ENCODE data around the gene PHACTR1.

The PHACTR1 gene

DNA sequence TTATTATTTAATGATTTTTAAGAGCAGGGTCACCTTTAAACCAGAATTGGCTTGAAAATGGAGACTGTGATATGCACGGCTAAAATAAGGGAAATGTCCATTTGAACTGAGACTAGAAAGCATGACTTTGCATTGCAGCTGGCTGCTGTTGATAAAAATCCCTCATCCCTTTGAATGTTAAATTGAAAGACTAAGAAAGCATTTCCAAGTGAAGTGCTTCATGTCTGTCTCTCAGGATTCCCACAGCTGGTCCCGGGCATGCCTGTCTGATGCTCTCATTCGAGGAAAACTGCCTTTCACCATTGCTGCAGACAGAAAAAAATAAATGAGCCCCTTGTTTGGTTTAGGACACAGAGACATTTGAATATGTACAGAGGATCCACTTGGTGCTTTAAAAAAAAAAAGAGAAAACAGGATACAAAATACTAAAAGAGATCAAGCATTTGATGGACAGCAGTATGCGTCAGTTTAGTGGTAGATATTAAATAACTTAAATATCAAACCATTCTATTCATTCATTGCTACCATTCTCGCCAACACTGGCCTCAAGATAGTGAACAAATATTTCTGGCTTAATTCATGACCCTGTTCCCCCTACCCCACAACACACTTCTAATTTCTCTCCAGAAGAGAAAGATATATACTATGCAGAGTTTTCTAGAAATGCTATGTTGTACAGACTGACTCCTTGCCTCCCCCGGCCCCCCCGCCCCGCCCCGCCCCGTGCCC, 556.8 kb downstream of the PHACTR1 start:
- DNase-seq (ENCODE audit: insufficient read length, low spot score) (no peak), FAIRE-seq (peak; percentile 8)

- DNase-seq (ENCODE audit: insufficient read length, low spot score): no peak
- FAIRE-seq: peak; percentile 89
Observed at GRCh38 chr6:13273931-13274706, 557.6 kb downstream of the PHACTR1 start.

- no peak for DNase-seq (ENCODE audit: insufficient read length, low spot score)
- FAIRE-seq: no peak
Observed at GRCh38 chr6:13274707-13275434, 558.3 kb downstream of the PHACTR1 start.

DNA sequence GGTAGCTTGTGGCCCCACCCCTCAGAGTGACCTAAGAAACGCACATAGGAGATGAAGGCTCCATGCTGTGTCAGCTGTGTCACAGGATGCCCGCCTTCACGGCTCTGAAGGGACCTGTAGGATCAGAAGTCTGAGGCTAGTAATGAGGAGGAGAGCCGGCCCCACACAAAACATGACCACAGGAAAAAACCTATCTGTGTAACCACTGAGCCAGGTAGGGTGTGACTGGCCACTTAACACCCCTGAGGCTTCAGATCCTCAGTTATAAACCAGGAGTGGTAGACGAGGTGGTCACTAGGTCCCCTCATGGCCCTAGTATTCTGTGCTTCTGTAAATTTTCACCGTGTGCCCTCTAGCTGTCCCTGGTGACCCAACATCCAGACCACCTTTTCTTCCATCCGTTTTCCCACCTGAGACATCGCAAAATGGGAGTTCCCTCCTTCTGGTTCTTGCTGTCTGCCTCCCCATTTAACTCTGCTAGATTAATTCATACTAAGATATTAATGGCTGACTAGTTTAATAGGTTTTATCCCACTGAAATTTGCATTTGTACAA, 558.9 kb downstream of the PHACTR1 start:
- FAIRE-seq (peak; percentile 88), DNase-seq (ENCODE audit: insufficient read length, low spot score) (no peak)

GRCh38 chr6:13277231-13277630, 560.7 kb downstream of the PHACTR1 start:
- FAIRE-seq (no peak), DNase-seq (ENCODE audit: insufficient read length, low spot score) (no peak)

DNA sequence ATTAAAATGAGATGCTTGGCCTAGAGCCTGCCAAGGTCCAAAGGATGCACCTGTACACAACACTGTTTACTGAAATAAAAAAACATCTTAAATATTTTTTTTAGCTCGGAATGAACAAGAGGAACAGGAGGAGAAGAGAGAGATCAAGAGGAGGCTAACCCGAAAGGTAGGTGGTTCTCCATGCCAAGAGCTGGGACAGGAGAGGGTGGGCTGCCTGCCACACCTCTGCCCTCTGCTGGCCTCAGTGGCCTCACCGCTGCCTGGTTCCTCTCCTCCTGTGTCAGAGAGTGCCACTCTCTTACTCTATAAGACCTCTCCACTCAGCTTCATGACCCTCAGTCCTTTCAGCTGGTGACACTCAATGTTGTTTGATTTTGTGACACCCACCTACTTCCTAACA, 561.6 kb downstream of the PHACTR1 start:
- no peak for DNase-seq (ENCODE audit: insufficient read length, low spot score)
- FAIRE-seq: no peak

GRCh38 chr6:13278991-13279390, 562.4 kb downstream of the PHACTR1 start:
- FAIRE-seq (no peak), DNase-seq (ENCODE audit: insufficient read length, low spot score) (no peak)

DNA sequence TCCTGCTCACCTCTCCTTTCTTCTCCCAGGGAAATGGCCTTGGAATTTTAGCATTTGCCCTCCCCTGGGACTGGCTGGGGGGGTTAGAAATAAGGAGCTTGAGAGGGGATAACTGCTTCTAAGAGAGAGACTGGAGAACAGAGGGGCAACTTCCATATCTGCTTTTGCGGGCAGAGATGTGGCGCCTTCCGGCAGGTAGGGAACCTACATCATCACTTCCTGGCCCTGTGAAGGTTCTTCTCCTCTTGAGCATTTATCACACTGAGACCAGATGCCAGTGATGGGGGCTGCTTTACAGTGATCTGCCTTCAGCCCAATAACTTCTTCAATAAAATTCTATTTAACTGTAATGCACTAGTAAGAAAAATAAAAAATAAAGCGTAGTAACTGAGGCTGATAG, 563.7 kb downstream of the PHACTR1 start:
- DNase-seq (ENCODE audit: insufficient read length, low spot score): no peak
- FAIRE-seq: no peak

GRCh38 chr6:13281686-13282085, 565.1 kb downstream of the PHACTR1 start:
- no peak for FAIRE-seq

GRCh38 chr6:13282393-13283069, 566.0 kb downstream of the PHACTR1 start:
- no peak for FAIRE-seq
- no peak for DNase-seq (ENCODE audit: insufficient read length, low spot score)

More at GRCh38 chr6:13281686-13282085, 565.1 kb downstream of the PHACTR1 start:
- DNase-seq (ENCODE audit: insufficient read length, low spot score): no peak

GRCh38 chr6:13283331-13283730, 566.8 kb downstream of the PHACTR1 start:
- DNase-seq (ENCODE audit: insufficient read length, low spot score): no peak
- no peak for FAIRE-seq

DNA sequence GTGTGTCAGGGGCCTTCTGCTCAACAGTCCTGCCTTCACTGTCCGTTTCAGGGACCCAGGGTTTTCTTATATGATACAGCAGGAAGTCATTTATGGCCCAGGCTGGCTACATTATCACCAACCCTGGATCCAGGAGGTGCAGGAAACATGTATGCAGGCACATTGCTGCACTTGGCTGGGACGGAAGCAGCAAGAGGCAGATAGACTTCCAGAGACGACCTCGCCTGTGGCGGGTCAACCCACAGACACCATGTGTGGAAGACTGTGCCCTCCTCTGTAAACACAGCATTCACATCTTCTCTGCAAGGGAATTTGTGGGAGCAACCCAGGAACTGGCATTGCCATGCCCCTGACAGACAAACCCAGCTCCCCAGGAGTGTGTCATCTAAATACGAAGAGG, 568.1 kb downstream of the PHACTR1 start:
- no peak for DNase-seq (ENCODE audit: insufficient read length, low spot score)

DNA sequence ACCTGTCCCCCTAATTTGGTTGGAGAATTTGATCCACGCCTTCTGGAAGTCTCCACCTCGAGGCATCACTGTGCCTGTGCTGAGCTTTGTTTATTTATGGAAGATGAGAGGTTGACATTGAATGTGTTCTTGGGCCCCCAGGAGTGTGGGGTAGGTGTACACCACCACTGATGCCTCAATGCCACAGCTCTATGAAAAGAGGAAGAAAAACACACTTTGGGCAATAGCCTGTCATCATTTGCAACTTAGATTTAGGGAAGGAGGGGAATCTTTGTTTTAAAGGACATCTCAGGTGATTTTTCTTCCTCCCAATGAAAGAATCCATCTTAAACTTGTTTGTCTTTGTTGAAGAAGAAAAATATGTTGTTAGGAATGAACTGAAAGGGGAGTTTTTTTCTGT, 569.1 kb downstream of the PHACTR1 start:
- peak; percentile 14 for FAIRE-seq
- no peak for DNase-seq (ENCODE audit: insufficient read length, low spot score)

More for the DNA sequence above, 568.1 kb downstream of the PHACTR1 start:
- no peak for FAIRE-seq

DNA sequence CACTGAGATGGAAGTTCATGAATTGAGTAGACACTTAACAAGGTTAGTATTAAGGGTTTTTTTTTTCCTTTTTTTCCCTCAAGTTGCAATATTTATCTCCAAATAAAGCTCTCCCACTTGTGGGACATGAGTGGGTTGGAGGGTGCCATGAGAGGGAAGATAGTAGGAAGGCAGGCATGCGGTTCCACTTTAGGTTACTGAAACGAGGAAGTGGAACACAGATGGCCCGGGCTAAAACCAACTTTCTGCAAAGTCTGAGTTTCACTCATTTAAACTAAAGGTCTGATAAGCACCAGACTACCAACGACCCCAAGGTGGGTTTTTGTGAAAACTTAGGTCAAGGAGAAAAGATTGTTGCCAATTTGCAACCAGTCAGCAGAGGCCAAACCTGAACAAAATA, 569.6 kb downstream of the PHACTR1 start:
- DNase-seq (ENCODE audit: insufficient read length, low spot score): no peak
- FAIRE-seq: peak; percentile 87

DNA sequence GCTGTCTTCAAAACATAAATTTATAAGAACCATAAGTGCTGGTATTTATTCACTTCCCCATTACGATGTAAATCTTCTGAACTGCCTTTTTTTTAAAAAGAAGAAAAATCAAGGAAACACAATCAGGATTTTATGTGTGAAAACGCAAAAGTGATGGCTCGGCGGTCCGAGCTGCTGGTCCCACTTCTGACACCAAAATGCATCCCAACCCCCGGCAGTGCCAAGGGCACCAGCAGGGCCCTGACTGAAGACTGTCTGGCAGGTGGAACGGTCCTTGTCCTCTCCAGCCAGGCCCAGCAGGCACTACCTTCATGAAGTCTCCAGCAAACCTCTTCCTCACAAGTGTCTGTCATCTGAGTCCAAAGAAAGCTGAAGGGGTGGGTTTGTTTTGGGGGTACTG, 570.5 kb downstream of the PHACTR1 start:
- DNase-seq (ENCODE audit: insufficient read length, low spot score) (no peak), FAIRE-seq (peak; percentile 21)

DNA sequence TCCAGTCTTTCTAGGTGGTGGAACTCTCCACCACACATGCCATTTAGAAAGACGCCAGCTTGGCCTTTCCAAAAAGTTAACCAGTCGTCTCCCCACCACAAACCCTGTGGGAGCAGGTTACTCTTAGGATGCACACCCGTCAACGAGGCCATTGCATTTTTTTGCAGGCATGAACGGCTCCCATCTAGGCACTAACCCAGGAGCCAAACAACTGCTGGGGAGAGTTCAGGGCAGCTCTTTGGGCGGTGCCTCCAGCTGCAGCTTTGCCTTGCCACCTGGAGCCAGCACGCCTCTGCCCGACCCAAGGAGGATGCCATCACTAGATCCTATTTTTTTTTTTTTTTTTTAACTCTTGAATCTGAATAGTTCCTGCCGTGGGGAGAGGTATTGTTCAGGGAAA, 571.9 kb downstream of the PHACTR1 start:
- no peak for FAIRE-seq
- DNase-seq (ENCODE audit: insufficient read length, low spot score): no peak

DNA sequence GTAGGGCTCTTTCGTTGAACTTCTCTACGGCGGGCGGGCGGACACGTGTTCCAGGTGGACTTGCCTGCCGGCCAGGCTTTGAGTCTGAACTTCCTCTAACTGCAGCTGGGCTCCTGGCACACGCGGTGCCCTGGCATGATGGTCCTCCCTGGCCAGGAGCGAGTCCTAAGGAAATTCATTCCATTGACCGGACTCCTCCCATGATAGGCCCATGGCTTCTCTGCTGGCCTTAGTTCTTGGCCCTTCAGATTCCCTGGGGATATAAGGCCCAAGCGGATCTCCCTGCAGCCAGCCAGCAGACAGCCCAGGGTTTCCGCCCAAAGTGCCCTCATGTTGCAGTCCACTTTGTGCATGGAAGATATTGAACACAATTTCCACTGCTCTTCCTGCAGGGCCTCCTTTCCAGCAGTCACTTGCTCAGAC, 572.4 kb downstream of the PHACTR1 start:
- FAIRE-seq: no peak
- no peak for DNase-seq (ENCODE audit: insufficient read length, low spot score)

DNA sequence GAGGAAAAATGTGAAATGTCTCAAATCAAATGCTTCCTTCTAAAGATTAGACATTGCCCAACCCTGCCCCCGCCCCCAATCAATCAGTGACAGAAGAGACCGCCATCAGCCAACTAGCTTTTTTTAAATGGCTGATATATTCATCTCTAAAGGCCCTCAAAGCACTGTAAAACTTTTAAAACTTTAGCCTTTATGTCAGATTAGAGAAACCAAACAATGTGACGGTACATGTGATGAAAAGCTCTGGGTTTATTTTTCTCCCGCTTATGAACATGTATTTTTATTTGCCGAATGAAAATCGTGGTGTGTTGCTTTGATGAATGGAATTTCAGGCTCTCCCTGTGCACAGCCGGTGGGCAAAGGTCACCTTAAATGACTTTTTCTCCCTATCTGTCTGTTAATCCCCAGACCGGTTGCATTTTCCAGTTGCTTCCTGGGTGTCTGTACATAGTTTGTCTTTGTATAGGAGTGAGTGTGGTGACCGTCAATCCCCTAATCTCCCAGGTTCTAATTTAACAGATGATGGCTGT, 573.3 kb downstream of the PHACTR1 start:
- FAIRE-seq: no peak
- DNase-seq (ENCODE audit: insufficient read length, low spot score): no peak

GRCh38 chr6:13290335-13290734, 573.8 kb downstream of the PHACTR1 start:
- no peak for DNase-seq (ENCODE audit: insufficient read length, low spot score)
- no peak for FAIRE-seq

DNA sequence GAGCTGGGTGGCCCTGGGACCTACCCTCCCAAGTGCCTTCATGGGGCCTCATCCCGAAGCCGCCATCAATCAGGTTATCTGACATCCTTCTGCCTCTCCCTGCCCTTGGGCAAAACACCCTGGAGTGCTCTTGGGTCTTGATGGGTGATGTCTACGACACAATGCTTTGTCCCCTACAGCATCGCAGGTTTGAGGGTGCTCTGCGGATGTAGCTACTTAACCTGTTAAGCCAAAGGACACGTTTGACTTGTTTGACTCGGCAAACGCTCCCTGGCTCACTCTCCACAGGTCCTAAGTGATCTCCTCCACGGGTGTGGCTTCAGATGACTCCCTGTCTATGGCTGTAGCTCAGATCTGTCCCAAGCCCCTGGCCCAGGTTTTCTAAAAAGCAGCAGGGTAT, 576.2 kb downstream of the PHACTR1 start:
- no peak for DNase-seq (ENCODE audit: insufficient read length, low spot score)
- FAIRE-seq: no peak
